Skin epidermis (tissue), 12 donors: Measurements from ENCODE around the gene KCNQ5.

Experiments
- H3K27ac ChIP-seq, 21 experiments: fragments of 200-600 bp; sonication (generic) in 11 of 21; one replicate each; pipeline ENCODE4 v1.5.0; 2020; ENCODE audit warnings: mild to moderate bottlenecking in 3 of 21, inconsistent platforms in 2 of 21, moderate library complexity in 2 of 21
- H3K4me3 ChIP-seq, 7 experiments: fragments of 200-600 bp; sonication (generic) in 2 of 7; one replicate each; pipeline ENCODE4 v1.5.0; 2020; ENCODE audit warnings: inconsistent platforms in 2 of 7, mild to moderate bottlenecking in 2 of 7, moderate library complexity in 1 of 7

KCNQ5 gene

DNA sequence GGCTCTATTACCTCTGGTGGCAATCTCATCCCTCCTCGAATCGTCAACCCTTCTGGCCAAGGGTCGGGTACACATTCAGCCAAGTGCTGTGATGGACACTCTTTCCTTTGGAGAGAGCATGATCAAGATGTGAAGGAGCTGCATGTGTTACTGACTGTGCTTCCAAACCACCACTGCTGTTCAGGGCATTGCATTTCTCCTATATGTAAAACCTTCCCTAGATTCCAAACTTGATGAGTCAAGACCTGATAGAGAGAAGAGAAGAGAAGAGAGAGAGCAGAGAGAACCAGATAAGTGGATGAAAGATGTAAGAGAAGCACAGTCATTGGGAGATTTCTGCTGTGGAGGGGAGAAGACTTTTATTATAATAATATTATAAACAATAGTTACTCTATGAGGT, 162.2 kb downstream of the KCNQ5 start:
- peak overlapping the region in 2 of 21 experiments; percentile 4 to 54 for H3K27ac ChIP-seq
- H3K4me3 ChIP-seq, result no peak overlapping the region

DNA sequence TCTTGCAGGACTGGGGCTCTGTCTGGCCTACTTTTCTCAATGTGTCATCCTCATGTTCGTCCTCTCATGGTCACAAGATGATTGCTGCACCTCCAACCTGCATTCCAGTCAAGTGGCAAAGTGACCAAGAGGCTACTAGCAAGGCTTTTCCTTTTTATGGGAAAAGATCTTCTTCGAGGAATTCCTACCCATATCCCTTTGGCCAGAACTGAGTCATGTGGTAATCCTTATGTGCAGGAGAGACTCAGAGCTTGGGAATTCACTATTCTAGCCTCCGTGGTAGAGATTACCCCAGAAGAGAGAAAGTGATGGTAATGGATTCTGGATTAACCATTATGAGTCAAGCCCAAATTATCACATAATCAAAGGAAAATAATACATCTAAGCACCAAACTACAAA, 162.7 kb downstream of the KCNQ5 start:
- Histone ChIP-seq H3K4me3 (no peak overlapping the region), H3K27ac (no peak overlapping the region)

DNA sequence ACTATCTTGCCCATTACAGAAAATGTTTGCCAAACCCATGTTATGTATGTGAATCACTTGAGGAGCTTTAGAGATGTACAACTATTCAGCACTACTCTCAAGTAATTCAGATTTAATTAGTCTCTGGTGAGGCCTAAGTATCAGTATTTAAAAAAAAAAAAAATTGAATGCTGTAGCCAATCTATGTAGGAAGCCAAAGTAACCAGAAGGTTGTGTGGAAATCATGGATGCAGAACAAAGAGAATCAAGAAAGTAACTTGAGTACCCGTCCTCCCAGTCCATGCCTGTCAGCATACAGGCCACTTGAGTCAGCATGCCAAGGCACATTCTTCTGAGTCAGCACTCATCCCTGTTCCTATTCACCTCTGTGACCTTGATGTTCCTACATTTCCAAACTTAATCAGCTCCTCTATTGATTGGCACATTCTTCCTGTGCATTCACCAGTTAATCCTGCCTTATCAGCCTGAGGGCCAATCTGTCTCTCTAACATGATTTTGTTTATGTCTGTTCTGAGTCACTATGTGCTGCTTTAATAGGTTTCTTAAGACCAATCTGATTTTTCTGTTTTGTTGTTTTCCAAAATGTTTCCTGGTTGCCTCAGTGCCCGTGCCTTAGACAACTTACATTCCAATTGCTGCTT, 165.6 kb downstream of the KCNQ5 start:
- H3K4me3 ChIP-seq, result no peak overlapping the region
- peak overlapping the region in 2 of 21 experiments; percentile 22 to 66 for H3K27ac ChIP-seq

DNA sequence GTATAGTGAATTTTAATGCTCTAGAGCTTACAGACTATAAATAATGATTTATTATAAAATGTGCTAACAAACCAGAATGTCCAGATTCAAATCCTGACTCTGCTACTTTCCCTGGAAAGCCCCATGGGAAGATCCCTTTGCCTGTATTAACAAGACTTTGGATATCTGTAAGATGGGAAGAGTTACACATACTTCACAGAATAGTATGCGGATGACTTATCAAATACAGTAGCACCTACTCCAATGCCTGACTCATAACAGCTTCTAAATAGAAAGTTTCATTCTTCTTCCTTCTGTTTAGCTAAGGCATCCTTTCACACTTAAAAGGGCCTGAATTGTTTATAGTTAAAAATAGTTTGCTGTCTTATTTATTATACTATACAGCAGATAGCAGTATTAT, 166.3 kb downstream of the KCNQ5 start:
- H3K4me3 ChIP-seq, result no peak overlapping the region
- peak overlapping the region in 2 of 21 experiments; percentile 22 to 66 for H3K27ac ChIP-seq

DNA sequence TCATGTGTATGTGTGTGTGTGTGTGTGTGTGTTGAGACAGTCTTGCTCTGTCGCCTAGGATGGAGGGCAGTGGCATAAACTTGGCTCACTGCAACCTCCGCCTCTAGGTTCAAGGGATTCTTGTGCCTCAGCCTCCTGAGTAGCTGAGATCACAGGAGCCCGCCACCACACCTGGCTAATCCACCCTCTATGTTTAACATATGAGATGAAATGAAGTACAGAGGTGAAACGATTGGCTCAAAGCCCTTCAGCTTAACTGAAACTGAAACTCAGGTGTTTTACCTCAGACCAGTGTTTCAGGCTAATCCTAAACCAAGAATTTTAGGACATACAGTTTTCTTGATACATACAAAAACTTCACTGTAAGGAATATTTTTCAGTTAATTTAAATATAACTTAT, 167.3 kb downstream of the KCNQ5 start:
- no peak overlapping the region for H3K27ac ChIP-seq
- H3K4me3 ChIP-seq, result no peak overlapping the region

DNA sequence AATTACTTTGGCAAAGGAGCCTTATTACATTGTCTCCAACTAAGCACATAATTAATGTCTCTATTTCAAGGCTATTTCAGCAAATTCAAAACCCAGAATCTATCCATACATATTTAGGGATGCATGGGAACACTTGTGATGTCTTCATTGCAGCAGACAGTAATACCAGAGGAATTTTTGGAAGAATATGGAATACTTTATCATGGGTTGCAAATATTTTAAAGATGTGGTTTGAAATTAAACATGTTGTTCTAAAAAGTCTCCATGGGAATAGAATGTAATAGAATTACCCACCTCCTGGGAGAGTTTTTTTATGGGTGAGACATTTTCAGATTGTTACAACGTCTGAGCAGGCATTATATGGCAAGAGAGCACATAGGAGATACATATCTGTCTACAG, 170.8 kb downstream of the KCNQ5 start:
- Histone ChIP-seq H3K4me3 (no peak overlapping the region), H3K27ac (no peak overlapping the region)

DNA sequence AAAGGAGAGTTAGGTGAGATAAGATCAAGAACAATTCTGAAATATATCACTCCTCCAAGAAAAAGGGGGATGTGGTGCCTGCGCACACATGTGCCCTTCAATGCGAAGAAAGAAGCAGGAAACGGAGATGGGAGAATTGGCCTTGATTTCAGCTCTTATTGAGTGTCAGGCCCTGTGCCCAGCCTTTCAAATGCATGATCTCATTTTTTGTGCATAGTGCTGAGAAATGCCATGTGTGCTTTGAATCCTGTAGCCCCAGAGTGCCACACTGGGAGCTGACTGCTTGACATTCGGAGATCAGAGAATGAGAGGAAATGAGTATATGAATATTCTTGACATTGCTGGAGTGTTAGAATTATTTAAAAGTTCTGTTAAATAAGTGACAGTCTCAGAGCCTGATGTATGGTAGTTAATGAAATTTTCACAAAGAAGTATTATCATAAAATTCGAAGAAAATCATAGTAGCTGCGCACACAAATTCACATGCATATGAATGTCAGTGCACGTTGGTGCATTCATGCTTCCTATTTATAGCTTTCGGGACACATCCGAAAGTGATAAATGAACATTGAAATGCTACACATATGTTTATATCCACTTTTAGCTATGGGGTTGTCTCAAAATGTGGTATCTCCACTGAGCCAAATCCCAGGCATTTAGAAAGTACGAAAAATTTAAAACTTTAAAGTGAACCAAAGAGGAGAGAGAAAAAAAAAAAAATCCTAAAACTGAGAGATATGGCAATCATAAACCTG, 172.0 kb downstream of the KCNQ5 start:
- H3K4me3 ChIP-seq, result no peak overlapping the region
- no peak overlapping the region for H3K27ac ChIP-seq

DNA sequence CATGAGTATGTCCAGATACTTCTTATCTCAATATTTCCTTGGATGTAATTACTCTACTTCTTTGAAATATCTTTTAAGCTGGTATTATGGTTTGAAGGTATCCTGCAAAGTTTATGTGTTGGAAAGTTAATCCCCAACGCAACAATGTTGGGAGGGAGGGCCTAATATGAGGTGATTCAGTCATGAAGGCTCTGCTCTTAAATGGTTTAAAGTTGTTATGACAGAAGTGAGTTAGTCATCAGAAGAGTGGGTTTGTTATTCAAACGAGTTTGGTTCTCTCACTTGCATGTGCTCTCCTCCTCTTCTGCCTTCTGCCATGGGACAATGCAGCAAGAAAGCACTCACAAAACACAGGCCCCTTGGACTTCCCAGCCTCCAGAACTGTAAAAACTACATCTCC, 176.3 kb downstream of the KCNQ5 start:
- Histone ChIP-seq H3K27ac (no peak overlapping the region), H3K4me3 (no peak overlapping the region)

DNA sequence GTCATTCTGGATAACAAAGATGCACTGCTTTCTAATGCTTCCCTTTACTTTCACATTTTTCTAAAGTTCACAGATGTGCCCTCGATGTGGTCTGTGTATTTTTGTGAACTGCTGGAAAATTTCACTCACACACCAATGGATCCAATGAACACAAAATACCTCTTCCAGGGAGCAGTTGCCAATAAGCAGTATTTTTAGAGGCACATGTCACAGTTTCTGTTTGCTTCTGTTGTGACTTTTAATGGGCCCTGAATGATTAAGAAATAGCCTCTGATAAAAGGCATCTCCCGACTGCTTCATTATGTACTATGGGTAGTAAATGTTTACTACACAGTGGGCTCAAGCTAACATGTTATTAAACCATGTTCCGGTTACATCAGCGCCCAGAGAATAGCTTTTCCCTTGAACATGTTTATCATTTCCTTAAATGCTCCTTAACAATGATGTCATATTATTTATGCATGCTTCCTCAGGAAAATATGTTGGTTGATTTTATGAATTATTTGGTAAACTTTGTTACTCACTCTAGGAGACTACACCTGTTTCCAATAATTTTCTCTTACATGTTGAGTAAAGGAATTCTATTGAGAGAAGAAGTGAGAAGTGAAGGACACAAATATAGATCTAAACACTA, 188.0 kb downstream of the KCNQ5 start:
- Histone ChIP-seq H3K27ac (no peak overlapping the region), H3K4me3 (no peak overlapping the region)

DNA sequence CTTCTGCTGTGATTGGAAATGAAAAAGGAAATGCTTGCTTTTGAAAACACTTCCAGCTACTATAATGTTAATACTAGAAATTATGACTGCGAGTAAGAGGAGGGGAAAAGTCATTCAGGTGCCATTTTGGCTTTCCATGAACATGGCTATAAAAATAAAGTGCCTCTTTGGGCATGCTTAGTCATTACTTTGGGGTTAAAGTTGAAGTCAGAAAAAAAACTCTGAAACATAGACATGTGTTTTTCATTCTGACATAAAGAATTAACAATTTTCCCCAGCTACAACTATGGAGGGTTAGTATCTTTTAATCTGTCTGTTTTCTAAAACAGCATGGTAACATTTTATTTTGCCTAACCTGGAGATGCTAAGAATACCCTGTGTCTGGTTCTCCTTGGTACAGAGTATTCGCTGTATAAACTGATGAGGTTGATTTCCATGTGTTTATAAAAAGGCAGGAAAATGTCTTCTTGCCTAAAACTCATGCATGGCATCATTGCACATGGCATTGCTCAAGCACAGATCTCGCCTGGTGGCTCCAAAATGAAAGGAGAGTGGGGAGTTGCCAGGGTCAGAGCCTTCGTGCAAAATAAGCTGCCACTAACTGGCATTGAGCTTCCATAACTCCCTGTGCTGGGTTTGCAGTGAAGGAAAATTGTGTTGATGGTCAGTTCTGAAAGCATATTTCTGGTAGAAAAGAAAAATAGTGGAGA, 188.9 kb downstream of the KCNQ5 start:
- H3K4me3 ChIP-seq, result no peak overlapping the region
- H3K27ac ChIP-seq, result no peak overlapping the region

DNA sequence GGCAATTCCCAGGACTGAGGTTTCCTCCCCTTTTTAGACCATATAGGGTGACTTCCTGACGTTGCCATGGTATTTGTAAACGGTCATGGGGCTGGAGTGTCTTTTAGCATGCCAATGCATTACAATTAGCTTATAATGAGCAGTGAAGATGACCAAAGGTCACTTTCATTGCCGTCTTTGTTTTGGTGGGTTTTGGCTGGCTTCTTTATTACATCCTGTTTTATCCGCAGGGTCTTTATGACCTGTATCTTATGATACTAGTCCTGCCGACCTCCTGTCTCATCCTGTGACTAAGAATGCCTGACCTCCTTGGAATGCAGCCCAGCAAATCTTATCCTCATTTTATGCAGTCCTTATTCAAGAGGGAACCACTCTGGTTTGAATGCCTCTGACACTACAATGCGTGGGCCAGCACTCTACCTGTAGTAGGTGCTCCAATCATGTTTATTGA, 190.1 kb downstream of the KCNQ5 start:
- no peak overlapping the region for H3K27ac ChIP-seq

DNA sequence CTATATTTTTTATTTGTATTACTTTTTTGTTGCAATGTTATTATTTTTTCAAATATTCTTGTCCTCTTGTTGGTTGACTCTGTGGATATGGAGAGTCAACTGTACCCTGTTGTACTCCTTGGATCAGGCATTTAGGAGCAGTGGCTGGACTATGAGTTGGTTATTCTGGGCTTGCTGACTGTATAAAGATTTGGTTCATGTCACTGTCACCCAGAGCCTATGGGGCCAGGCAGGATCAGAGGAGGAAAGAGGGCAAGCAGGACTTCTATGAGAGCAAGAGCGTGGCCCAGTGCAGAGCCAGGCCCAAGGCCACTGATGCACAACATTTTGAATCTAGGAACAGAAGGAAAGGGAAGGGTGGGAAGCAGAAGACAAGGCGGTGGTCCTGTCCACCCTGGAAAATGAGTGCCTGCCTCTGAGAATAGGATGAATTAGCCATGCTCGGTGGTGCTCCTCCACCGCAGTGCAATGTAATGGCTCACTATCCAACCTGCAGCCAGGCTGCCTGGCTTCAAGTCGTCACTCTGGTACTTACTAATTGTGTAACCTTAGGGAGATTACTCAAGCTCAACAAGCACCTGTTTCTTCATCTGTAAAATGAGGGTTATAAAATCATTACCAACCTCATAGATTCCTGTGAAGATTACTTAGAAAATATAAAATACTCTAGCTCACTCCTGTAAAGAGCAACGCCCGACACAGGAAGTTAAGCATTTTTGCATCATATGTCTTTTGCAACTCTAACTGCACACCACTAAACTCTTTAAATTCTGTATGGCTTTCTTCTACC, 192.1 kb downstream of the KCNQ5 start:
- Histone ChIP-seq H3K4me3 (no peak overlapping the region), H3K27ac (no peak overlapping the region)

More for the DNA sequence above, 190.1 kb downstream of the KCNQ5 start:
- H3K4me3 ChIP-seq, result no peak overlapping the region

DNA sequence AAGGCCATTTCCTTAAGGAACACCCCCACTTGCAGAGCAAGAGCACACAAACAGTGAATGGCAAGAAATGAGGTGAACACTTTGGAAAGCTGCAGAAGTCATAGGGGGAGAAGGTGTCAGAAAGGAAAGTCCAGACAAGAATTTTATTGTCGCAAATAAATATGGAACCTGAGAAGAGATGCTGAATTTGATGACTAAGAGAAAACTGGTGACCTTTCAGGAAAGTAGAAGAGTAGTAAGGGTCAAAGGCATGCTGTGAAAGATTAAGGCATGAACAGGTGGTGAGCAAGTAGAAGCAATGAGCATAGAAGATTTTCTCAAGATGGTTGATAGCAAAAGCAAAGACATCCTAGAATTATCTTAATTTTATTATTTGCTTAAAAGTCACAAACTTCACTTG, 194.2 kb downstream of the KCNQ5 start:
- no peak overlapping the region for H3K4me3 ChIP-seq
- no peak overlapping the region for H3K27ac ChIP-seq

DNA sequence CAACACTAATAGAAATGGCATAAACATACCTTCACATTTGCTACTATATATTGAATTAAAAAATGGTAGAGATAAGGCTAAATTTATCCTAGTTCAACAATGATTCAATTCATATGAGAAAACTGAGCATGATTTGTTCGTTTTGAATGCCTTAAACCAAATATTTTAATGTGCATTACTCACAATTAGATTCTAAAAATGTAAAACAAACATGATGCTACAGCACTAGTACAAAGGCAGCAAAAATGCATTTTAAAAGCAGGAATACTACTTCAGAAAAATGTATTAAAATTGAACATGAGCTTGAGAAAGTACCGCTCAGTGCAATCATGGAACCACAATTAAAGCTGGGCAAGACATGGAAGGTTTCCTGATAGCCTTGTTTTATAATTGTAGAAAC, 195.3 kb downstream of the KCNQ5 start:
- H3K4me3 ChIP-seq, result no peak overlapping the region
- H3K27ac ChIP-seq, result no peak overlapping the region

DNA sequence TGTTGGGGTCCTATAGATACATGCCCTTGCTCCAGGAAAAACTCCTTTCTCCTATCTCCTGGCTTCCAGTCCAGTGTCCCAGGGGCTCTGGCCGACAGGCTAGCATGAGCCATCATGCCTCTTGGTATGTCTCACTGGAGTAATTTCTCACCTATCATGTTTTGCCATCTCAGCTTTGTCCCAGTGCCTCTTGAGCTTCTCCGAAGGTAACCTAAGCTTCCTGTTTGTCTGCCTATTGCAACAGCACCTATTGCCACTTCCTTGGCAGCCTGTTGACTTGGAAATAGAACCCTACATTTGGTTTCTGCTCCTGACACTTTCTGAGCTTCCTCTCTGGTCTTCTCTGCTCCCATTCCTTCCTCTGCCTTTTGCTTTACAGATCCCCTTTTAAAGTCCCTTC, 197.7 kb downstream of the KCNQ5 start:
- H3K27ac ChIP-seq, result peak overlapping the region in 1 of 21 experiments; percentile 34

DNA sequence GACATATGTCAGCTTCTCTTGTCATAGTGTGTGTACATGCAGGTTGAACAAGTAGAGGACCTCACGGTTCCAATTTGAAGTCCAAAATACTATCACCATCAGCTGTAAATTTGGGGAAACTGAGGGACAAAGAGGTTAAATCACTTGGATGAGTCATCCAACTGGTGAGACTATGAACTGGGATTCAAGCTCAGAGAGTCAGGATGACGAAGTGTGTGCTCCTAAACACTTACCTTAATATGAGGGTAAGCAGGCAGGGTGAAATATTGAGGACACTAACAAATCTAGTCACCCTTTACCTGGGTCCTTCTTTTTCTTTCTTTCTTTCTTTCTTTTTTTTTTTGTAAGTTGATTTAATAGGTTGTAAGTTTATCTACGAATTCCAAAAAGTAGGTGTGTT, 198.3 kb downstream of the KCNQ5 start:
- H3K27ac ChIP-seq, result peak overlapping the region in 1 of 21 experiments; percentile 34
- H3K4me3 ChIP-seq, result no peak overlapping the region

More for the DNA sequence above, 197.7 kb downstream of the KCNQ5 start:
- H3K4me3 ChIP-seq, result no peak overlapping the region

DNA sequence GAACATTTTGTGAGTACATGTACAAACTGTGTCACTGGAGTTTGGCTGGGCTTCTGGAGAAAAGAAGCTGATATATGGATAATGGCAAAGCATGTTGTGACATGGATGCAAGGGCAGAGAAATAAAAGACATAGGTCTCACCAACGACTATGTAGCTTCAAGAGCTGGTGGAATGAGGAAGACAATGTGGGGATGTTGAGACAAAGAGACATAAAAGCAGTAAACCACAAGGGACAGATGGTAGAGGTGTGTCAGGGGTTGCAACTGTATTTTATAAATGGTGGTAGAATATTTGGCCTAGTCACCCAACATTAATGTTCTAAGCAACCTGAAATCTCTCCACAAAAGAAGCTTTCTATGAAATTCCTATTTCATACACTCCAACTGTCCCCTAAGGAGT, 199.0 kb downstream of the KCNQ5 start:
- H3K27ac ChIP-seq, result no peak overlapping the region
- H3K4me3 ChIP-seq, result no peak overlapping the region

DNA sequence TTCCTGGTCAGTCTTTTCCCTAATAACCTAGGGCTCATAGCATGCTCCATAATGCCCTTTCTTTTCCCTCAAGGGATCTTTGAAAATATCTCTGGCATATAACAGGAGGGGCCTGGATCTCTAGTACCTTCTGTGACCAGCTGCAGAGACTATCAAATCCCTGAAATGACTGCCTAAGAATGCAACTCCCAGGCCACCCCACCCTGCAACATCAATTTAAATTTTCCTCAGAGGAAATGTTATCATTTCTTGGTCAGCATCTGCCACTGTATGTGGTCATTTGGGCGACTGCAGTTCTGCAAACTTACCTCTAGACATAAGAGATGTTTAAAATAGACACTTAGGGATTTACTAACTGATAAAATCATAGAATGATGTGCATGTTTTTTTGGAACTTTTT, 200.2 kb downstream of the KCNQ5 start:
- H3K27ac ChIP-seq, result no peak overlapping the region

DNA sequence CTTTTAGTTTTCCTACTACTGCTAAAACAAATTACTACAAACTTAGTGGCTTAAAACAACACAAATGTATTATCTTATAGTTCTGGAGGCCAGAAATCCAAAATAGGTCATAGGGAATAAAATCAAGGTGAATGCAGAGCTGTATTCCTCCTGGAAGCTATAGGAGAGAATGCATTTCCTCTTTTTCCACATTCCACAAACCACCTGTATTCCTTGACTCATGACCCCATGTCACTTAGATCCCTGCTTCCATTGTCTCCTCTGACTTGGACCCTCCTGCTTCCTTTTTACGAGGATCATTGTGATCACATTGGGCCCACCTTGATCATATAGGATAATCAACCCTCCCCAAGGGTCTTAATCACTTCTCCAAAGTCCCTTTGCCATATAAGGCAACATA, 200.8 kb downstream of the KCNQ5 start:
- H3K4me3 ChIP-seq, result no peak overlapping the region
- H3K27ac ChIP-seq, result no peak overlapping the region

More for the DNA sequence above, 200.2 kb downstream of the KCNQ5 start:
- H3K4me3 ChIP-seq, result no peak overlapping the region

DNA sequence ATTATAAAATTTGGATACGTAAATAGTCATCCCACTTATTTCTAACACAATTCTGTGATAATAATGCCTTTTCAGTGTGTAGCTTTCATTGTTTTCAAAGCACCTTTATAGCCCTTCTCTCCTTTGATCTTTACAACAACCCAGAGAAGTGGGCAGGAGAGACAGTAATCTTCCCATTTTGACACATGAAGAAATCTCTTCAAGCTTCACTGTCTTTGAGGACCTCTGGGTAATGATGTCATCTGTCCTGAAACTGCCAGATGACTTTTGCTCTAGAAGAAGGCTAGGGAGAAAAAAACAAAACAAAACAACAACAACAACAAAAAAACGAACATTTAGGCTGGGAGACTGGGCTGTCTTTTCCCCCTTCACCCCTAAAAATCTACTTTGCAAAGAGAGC, 203.0 kb downstream of the KCNQ5 start:
- H3K4me3 ChIP-seq, result no peak overlapping the region

More for the DNA sequence above, 203.0 kb downstream of the KCNQ5 start:
- no peak overlapping the region for H3K27ac ChIP-seq
